Left kidney (tissue), 2 donors: ENCODE measurements around the gene SLC9A9. TPM values are rescaled to one million over a fixed set of nuclear protein-coding genes. Genes with fewer than 3 reads are reported as not detected.

Experiments used
- DNase-seq: peaks from one replicate; pipeline ENCODE4 v3.0.0-alpha.2; 2013
- polyA plus RNA-seq: library from polyadenylated mRNA; unstranded; fragments of 120-200 nt; gene quantifications from one replicate; pipeline ENCODE4 v1.2.1, GENCODE V29; 2013; ENCODE audit not compliant: insufficient read length

Gene SLC9A9
- polyA plus RNA-seq, 1 donor: 5.9 TPM

- no peak for DNase-seq
These were observed 342.1 kb downstream of the SLC9A9 start for GRCh38 chr3:143506190-143506589.

GRCh38 chr3:143503325-143503885, 344.9 kb downstream of the SLC9A9 start:
- no peak for DNase-seq

GRCh38 chr3:143502081-143502480, 346.2 kb downstream of the SLC9A9 start:
- DNase-seq: no peak

GRCh38 chr3:143497382-143497781, 350.9 kb downstream of the SLC9A9 start:
- no peak for DNase-seq

- no peak for DNase-seq
These were observed 352.1 kb downstream of the SLC9A9 start for GRCh38 chr3:143496191-143496590.

- no peak for DNase-seq
These were observed 352.7 kb downstream of the SLC9A9 start for GRCh38 chr3:143495527-143495926.

GRCh38 chr3:143486611-143487010, 361.7 kb downstream of the SLC9A9 start:
- DNase-seq: no peak

GRCh38 chr3:143484846-143485512, 363.3 kb downstream of the SLC9A9 start:
- no peak for DNase-seq

- no peak for DNase-seq
These were observed 365.1 kb downstream of the SLC9A9 start for GRCh38 chr3:143483214-143483613.

GRCh38 chr3:143482106-143483088, 365.9 kb downstream of the SLC9A9 start:
- DNase-seq: no peak

- DNase-seq: no peak
These were observed 367.9 kb downstream of the SLC9A9 start for GRCh38 chr3:143480344-143480743.

- DNase-seq: no peak
These were observed 368.5 kb downstream of the SLC9A9 start for GRCh38 chr3:143479727-143480126.

- no peak for DNase-seq
These were observed 370.1 kb downstream of the SLC9A9 start for GRCh38 chr3:143478115-143478693.

- no peak for DNase-seq
These were observed 371.2 kb downstream of the SLC9A9 start for GRCh38 chr3:143476965-143477640.

GRCh38 chr3:143475981-143476380, 372.3 kb downstream of the SLC9A9 start:
- DNase-seq: no peak

GRCh38 chr3:143472731-143473523, 375.3 kb downstream of the SLC9A9 start:
- no peak for DNase-seq

- no peak for DNase-seq
These were observed 376.6 kb downstream of the SLC9A9 start for GRCh38 chr3:143471705-143472104.

GRCh38 chr3:143469159-143469558, 379.1 kb downstream of the SLC9A9 start:
- DNase-seq: no peak

GRCh38 chr3:143465666-143466065, 382.6 kb downstream of the SLC9A9 start:
- peak; percentile 26 for DNase-seq

- peak; percentile 33 for DNase-seq
These were observed 383.4 kb downstream of the SLC9A9 start for GRCh38 chr3:143464850-143465249.

GRCh38 chr3:143455480-143455879, 392.8 kb downstream of the SLC9A9 start:
- no peak for DNase-seq
